ENCODE data around the gene SPTB. TPM values are rescaled to one million over a fixed set of nuclear protein-coding genes. Genes with fewer than 3 reads are reported as not detected.

Gene SPTB
- total and polyA plus RNA-seq, 2 experiments from 2014 or later: 1.1 to 1.7 TPM

DNA sequence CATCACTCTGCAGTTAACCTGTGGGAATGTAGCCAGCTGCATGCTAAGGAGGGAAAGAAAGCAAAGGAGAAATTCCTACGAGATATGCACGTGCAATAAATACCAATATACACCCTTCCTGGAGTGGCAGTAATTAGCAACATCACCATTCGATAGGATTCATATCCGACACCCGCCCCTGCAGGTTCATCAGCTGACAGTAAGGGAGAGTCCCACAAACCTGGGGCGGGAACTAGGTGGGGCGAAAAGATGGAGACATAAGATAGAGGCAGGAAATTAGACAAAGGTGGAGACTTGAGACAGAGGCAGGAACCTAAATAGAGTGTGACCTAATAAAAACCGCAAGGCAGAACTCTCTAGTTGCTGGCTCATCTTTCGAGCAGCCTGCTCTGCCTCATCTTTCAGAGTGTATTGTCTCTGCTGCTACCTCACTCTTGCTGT is 123.9 kb downstream of the SPTB start:
- Histone ChIP-seq H3K27ac (peak overlapping the region; percentile 95), H3K4me3 (no peak overlapping the region), H3K4me1 (ENCODE audit: insufficient read depth) (peaks cover 45% of the 10 kb centered on the region), H3K4me2 (no peak overlapping the region), H2AFZ (no peak overlapping the region), H3K36me3 (replicated peaks; ENCODE audit: insufficient read depth, low read depth) (no peaks in the 10 kb centered on the region), H3K79me2 (no peaks in the 10 kb centered on the region), H4K20me1 (ENCODE audit: insufficient read depth, poor library complexity, severe bottlenecking) (no peaks in the 10 kb centered on the region), H3K9me3 (ENCODE audit: low read depth) (no peaks in the 10 kb centered on the region), H3K27me3 (no peaks in the 10 kb centered on the region), H3K9me2 (replicated peaks; ENCODE audit: insufficient read depth) (no peaks in the 10 kb centered on the region)
- WGBS (ENCODE audit: low lambda C conversion rate, missing lambda C conversion rate): 68% methylated on average over 9 of the region's 9 CpGs
- TF ChIP-seq EZH2phosphoT487 (IDR thresholded peaks at IDR 0.05; ENCODE audit: low read depth, severe bottlenecking, unreplicated experiment): no peak
- TF ChIP-seq EZH2 (IDR thresholded peaks at IDR 0.05; ENCODE audit: borderline replicate concordance): no peak
- TF ChIP-seq, protein P1, sequence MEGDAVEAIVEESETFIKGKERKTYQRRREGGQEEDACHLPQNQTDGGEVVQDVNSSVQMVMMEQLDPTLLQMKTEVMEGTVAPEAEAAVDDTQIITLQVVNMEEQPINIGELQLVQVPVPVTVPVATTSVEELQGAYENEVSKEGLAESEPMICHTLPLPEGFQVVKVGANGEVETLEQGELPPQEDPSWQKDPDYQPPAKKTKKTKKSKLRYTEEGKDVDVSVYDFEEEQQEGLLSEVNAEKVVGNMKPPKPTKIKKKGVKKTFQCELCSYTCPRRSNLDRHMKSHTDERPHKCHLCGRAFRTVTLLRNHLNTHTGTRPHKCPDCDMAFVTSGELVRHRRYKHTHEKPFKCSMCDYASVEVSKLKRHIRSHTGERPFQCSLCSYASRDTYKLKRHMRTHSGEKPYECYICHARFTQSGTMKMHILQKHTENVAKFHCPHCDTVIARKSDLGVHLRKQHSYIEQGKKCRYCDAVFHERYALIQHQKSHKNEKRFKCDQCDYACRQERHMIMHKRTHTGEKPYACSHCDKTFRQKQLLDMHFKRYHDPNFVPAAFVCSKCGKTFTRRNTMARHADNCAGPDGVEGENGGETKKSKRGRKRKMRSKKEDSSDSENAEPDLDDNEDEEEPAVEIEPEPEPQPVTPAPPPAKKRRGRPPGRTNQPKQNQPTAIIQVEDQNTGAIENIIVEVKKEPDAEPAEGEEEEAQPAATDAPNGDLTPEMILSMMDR (IDR thresholded peaks at IDR 0.05; ENCODE audit: poor library complexity): no peak
- DNase-seq (ENCODE audit: low spot score): peak; percentile 74

DNA sequence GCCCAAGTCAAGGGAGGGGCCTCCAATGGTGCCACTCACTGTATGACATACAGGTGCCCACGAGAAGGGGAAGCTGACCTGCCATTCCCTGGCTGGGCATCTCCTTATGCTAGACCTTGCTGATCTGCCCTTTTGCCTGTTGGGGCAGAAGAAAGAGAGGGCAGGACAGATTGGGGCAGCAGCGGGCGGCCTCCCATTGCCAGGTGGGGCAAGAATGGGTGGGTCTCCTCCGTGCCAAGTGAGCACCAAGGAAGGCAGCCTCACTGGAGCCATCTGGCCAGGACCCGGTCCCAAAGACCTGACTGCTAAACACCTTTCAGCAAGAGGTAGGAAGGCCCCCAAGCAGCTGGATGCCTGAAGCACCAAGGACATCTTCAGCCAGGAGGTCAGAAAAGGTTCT is 125.0 kb downstream of the SPTB start:
- Histone ChIP-seq H3K27me3 (no peaks in the 10 kb centered on the region), H4K20me1 (ENCODE audit: insufficient read depth, poor library complexity, severe bottlenecking) (no peaks in the 10 kb centered on the region), H3K4me2 (no peak overlapping the region), H3K27ac (peak overlapping the region; percentile 95), H3K4me3 (no peak overlapping the region), H3K36me3 (replicated peaks; ENCODE audit: insufficient read depth, low read depth) (no peaks in the 10 kb centered on the region), H3K9me3 (ENCODE audit: low read depth) (no peaks in the 10 kb centered on the region), H3K4me1 (ENCODE audit: insufficient read depth) (peaks cover 34% of the 10 kb centered on the region), H2AFZ (no peak overlapping the region), H3K79me2 (no peaks in the 10 kb centered on the region), H3K9me2 (replicated peaks; ENCODE audit: insufficient read depth) (no peaks in the 10 kb centered on the region)
- DNase-seq (ENCODE audit: low spot score): no peak
- no peak for TF ChIP-seq EZH2 (IDR thresholded peaks at IDR 0.05; ENCODE audit: borderline replicate concordance)
- TF ChIP-seq, protein P1 (IDR thresholded peaks at IDR 0.05; ENCODE audit: poor library complexity): no peak
- no peak for TF ChIP-seq EZH2phosphoT487 (IDR thresholded peaks at IDR 0.05; ENCODE audit: low read depth, severe bottlenecking, unreplicated experiment)
- WGBS (ENCODE audit: low lambda C conversion rate, missing lambda C conversion rate): 89% methylated on average over 5 of the region's 5 CpGs

DNA sequence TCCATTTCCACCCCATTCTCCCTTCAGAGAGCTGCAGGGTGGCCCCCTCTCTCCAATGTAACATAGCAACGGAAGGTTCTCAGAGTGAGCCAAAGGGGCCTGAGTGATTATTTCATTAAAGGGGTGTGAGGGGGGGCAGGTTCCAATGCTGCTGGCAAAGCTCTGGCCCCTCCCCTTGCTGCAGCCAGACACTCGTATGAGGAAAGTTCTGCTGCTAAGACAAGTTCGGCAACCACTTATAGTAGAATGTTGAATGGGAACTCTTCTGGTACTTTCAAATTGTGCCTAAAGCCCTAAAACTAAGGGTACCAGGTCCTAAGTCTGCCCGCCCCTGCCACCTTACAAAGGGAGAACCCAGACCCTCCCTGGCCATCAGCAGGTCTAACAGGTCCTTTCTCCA is 125.7 kb downstream of the SPTB start:
- peaks cover 27% of the 10 kb centered on the region for H3K4me1 ChIP-seq (ENCODE audit: insufficient read depth)
- H4K20me1 ChIP-seq (ENCODE audit: insufficient read depth, poor library complexity, severe bottlenecking): no peaks in the 10 kb centered on the region
- H3K36me3 ChIP-seq (replicated peaks; ENCODE audit: insufficient read depth, low read depth): no peaks in the 10 kb centered on the region
- H3K9me2 ChIP-seq (replicated peaks; ENCODE audit: insufficient read depth): no peaks in the 10 kb centered on the region
- H2AFZ ChIP-seq: no peak overlapping the region
- no peaks in the 10 kb centered on the region for H3K79me2 ChIP-seq
- no peak overlapping the region for H3K4me3 ChIP-seq
- TF ChIP-seq, protein P1 (IDR thresholded peaks at IDR 0.05; ENCODE audit: poor library complexity): no peak
- TF ChIP-seq EZH2 (IDR thresholded peaks at IDR 0.05; ENCODE audit: borderline replicate concordance) (no peak), EZH2phosphoT487 (IDR thresholded peaks at IDR 0.05; ENCODE audit: low read depth, severe bottlenecking, unreplicated experiment) (no peak)
- no peaks in the 10 kb centered on the region for H3K27me3 ChIP-seq
- no peak for DNase-seq (ENCODE audit: low spot score)
- H3K4me2 ChIP-seq: no peak overlapping the region
- H3K9me3 ChIP-seq (ENCODE audit: low read depth): no peaks in the 10 kb centered on the region
- 98% methylated on average over 4 of the region's 4 CpGs for WGBS (ENCODE audit: low lambda C conversion rate, missing lambda C conversion rate)
- no peak overlapping the region for H3K27ac ChIP-seq

DNA sequence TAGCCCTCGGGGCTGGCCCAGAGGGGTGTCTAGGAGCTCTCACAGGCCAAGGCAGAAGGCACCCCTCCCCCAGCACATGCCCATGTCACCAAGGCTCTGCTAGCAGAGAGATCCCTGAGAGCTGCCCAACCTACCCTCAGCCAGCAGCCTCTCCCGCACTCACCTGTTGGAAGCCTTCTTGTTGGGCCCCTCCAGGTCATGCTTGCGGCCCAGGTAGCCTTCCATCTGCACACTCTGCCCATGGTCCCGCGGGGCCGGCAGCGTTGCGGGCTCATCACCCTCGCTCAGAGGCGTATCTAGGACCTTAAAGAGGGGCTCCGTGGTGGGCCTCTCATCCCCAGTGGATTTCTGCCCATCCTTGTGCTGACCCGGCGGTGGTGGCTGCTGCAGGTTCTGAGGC is 126.3 kb downstream of the SPTB start:
- Histone ChIP-seq H3K27ac (no peak overlapping the region), H3K79me2 (no peaks in the 10 kb centered on the region), H4K20me1 (ENCODE audit: insufficient read depth, poor library complexity, severe bottlenecking) (no peaks in the 10 kb centered on the region), H3K4me3 (no peak overlapping the region), H3K4me1 (ENCODE audit: insufficient read depth) (peaks cover 24% of the 10 kb centered on the region), H2AFZ (no peak overlapping the region), H3K4me2 (no peak overlapping the region), H3K9me2 (replicated peaks; ENCODE audit: insufficient read depth) (no peaks in the 10 kb centered on the region), H3K36me3 (replicated peaks; ENCODE audit: insufficient read depth, low read depth) (no peaks in the 10 kb centered on the region), H3K27me3 (no peaks in the 10 kb centered on the region), H3K9me3 (ENCODE audit: low read depth) (no peaks in the 10 kb centered on the region)
- TF ChIP-seq EZH2phosphoT487 (IDR thresholded peaks at IDR 0.05; ENCODE audit: low read depth, severe bottlenecking, unreplicated experiment) (no peak), EZH2 (IDR thresholded peaks at IDR 0.05; ENCODE audit: borderline replicate concordance) (no peak)
- TF ChIP-seq, protein P1 (IDR thresholded peaks at IDR 0.05; ENCODE audit: poor library complexity): no peak
- DNase-seq (ENCODE audit: low spot score): no peak
- 93% methylated on average over 13 of the region's 13 CpGs for WGBS (ENCODE audit: low lambda C conversion rate, missing lambda C conversion rate)

Data from hepatocyte (in vitro differentiated cells).